Fibroblast of skin of left biceps (primary cell): Measurements from ENCODE around the gene CENPH.
"Not testable (repeated sequence)": the region's sequence is repeated elsewhere in the genome, so short reads cannot be mapped to it uniquely, and the experiment has no call there.

Experiments
- DNase-seq, 2 experiments: peaks; one replicate each; pipeline ENCODE4 v3.0.0-alpha.2; 2013; ENCODE audit warnings: low read depth in 2 of 2

Gene CENPH

DNA sequence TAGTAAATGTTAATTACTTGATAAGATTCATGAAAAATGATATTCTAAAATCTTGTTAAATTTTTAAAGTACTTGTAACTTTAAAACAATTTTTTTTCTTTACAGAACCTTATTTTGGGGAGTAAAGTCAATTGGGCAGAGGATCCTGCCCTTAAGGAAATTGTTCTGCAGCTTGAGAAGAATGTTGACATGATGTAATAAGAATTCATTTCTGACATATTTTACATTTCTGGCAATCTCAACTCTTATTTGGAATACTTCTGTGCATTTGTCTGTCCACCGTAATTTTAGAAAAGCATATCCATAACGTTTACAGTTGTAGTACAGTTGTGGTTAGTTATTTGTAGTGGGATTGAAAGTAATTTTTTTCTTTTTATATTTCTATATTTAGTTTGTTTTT lies 20.2 kb downstream of the CENPH start:
- no peak for DNase-seq

DNA sequence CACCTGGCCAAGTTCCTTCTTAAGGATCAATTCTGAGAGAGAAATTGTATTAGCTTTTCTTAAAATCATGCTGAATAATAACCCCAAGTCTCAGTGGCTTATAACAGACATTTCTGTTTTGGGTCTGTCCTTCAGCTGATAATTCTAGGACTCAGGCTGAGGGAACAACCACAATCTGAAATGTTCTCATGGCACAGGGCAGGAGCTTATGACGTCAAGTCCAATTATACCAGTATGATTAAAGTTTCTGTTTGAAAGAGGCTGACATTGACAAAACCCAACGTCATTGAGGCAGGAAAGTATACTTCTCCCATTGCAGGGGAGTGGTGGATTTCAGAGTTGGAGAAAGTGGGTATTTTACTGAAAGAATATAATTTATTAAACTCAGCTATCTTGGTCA lies 21.8 kb downstream of the CENPH start:
- no peak for DNase-seq

DNA sequence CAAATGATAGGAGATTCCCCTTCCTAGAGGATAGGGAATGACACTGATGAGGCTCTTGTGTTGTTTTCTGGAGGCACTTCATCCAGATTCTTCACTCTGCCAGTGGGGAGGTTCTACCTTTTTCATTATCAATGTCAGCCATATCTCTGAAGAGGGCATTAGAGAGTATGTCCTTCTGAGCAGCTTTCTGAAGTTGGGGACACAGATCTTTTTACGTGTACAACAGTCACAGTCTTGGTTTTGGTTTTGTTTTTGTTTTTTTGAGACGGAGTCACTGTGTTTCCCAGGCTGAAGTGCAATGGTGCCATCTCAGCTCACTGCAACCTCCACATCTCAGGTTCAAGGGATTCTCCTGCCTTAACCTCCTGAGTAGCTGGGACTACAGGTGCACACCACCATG lies 22.6 kb downstream of the CENPH start:
- DNase-seq: no peak

DNA sequence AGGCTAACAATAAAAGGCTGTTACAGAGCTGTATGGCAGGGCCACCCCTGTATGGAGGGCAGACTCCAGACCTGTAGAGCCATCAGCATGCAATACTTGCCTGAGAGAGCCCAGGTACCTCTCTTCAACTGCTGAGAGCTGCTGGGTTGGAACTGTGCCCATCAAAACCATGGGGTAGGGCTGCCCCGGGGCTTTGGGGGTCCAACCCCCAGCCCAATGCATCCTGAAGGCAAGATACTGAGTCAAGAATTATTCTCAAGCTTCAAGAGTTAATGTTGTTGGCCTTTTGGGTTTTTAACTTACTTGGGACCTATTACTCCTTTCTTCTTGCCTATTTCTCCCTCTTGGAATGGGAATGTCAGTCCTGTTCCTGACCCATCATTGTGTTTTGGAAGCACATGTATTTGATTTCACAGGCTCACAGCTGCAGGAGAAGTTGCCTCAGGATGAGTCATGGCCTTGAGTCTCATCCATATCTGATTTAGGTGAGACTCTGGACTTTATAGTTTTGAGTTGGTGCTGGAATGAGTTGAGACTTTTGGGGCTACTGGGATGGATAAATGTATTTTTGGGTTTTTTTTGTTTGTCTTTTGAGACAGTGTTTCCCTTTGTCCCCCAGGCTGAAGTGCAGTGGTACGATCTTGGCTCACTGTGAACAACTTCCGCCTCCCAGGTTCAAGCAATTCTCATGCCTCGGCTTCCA lies 24.3 kb downstream of the CENPH start:
- DNase-seq: peak in 1 of 2 experiments; percentile 40

DNA sequence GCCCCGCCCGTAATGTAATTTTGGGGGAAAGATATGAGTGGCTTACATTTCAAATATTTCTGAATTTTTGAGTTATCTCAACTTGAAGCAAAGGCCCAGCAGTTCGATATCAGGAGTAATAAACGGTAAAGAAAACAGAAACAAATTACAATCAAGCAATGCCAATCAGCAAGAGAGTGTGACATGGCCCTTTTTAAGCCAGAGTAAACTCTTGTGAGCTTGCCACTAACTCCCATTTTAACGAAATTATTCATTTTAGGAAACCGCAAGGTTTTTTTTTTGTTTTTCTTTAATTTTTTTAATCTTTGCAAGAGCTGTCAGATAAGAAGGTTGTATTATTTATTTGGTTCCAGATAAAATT lies 27.7 kb downstream of the CENPH start:
- DNase-seq: no peak

DNA sequence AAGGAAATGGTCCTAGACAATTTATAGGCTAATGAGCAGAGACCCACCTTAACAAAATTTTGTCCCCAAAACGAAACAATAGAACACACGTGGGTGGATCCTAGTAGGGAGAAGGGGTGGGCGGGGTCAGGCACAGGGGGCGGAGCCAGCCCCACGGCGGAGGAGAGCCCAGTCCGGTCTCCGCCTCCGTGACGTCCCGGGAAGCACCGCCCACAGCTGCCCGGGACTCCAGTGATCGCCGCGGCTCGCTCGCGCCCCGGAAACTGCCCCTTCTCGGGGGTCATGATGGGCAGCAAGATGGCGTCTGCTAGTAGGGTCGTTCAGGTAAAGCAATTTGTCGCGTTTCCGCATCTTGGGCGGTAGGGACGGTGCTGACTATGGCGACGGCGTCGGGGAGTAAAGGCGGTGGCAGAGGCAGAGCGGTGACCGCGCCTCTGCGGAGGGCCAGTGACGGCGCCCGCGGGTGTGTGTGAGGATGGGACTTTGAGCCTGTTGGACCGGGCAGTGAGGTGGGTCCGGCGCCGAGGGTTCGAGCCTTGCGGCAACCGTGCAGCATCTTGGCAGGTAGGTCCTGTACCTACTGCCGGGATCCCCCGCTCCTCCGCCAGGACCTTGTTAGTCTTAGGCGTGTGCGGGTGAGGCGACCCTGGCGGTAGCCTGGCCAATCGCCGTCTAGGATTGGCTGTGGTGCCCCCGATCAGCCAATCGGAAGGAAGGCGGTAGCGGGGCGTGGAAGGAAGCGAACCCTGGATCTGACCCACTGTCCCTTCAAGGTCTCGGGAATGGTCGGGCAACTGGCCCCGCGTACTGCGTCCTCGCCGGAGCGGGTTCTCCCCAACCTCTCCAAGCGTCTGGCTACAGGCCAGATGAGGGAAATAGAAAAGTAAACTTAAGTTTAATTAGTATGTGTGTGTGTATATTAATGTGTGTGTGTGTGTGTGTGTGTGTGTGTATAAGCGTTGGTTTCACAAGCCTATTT lies 28.5 kb downstream of the CENPH start:
- DNase-seq: peak; percentile 61 to 64

DNA sequence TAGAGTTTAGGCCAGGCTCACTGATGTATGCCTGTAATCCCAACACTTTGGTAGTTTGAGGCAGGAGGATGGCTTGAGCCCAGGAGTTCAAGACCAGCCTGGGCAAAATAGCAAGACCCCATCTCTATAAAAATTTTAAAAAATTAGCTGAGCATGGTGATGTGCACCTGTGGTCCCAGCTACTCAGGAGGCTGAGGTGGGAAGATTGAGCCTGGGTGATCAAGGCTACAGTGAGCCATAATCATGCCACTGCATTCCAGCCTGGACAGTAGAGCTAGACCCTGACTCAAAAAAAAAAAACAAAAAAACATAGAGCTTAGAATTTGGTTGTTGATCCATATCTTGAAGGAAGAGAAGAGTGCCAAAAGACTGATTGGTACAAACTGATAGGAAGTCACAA lies 30.6 kb downstream of the CENPH start:
- no peak for DNase-seq

DNA sequence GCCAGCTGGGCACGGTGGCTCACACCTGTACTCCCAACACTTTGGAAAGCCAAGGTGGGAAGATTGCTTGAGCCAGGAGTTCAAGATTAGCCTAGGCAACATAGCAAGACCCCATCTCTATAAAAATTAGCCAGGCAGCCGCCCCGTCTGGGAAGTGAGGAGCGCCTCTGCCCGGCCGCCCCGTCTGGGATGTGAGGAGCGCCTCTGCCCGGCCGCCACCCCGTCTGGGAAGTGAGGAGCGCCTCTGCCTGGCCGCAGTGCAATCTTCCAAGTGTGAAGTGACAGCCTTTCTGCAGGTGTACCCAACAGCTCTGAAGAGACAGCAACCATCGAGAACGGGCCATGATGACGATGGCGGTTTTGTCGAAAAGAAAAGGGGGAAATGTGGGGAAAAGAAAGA lies 31.0 kb downstream of the CENPH start:
- not testable (repeated sequence) for DNase-seq

DNA sequence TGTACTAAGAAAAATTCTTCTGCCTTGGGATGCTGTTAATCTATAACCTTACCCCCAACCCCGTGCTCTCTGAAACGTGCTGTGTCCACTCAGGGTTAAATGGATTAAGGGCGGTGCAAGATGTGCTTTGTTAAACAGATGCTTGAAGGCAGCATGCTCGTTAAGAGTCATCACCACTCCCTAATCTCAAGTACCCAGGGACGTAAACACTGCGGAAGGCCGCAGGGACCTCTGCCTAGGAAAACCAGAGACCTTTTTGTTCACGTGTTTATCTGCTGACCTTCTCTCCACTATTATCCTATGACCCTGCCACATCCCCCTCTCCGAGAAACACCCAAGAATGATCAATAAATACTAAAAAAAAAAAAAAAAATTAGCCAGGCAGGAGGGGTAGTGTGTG lies 31.4 kb downstream of the CENPH start:
- not testable (repeated sequence) for DNase-seq

DNA sequence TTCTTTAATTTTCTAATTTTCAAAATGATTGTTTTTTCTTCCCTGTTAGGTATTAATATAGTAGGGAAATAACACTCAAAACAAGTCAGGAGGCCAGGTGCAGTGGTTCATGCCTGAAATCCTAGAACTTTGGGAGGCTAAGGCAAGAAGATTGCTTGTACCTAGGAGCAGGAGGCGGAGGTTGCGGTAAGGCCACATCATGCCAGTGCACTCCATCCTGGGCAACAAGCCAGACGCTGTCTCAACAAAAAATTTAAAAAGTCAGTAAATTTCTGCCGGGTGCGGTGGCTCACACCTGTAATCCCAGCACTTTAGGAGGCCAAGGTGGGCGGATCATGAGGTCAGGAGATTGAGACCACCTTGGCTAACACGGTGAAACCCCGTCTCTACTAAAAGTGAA lies 35.1 kb downstream of the CENPH start:
- DNase-seq: no peak

DNA sequence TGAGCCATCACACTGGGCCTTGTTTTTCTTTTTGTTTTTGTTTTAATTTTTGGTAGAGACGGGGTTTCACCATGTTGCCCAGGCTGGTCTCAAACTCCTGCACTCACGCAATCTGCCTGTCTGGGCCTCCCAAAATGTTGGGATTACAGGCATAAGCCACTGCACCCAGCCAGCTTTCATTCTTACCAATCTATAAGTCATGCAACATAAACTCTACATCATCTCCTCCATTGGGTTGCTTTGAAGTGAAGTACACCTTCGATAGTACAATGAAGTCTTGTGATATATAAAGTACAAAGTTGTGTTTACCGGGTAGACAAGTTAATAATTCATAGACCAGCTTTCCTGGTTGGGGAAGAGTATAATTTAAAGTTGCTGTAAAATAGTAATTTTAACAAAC lies 36.5 kb downstream of the CENPH start:
- DNase-seq: no peak

DNA sequence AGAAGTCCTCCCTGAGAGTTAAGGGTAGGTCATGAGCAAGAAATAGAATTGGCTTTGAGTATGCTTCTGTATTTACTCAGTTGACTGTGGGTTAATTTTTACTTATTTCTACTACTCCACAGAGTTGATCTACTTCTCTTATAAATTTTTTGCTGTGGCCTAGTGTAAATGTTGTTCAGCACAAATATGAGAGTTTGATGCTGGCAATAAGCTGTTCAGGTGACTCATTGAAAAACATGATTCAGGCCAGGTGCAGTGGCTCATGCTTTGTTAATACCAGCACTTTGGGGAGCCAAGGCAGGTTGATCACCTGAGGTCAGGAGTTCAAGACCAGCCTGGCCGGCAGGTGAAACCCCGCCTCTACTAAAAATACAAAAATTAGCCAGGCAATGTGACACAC lies 40.8 kb downstream of the CENPH start:
- no peak for DNase-seq

DNA sequence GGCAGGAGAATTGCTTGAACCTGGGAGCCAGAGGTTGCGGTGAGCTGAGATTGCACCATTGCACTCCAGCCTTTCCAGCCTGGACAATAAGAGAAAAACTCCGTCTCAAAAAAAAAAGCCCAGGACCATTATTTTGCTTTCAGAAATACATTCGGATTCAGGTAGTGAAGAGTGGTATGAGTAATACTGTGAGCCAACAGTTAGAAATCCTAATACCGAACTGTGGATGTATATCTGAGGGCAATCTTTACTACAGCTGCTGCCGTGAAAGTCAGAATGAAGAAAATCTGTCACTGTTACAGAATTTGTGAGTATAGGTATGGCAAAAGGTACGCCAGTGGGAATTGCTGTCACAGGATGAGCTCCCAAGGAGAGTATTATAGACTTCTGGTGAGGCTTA lies 41.9 kb downstream of the CENPH start:
- no peak for DNase-seq

DNA sequence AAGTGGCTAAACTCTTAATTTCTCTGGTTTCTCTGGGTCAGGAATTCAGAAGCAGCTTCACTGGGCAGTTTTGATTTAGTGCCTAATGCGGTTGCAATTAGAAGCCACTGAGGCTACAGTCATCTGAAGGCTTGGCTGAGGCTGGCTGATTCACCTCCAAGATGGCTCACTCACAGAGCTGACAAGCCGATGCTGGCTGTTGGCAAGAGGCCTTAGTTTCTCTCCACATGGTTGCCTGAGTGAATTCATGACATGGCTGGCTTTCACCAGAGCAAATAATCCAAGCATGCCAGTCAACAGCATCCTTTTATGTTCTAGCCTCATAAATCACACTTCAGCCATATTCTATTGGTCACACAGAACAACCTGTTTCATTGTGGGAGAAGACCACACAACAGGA lies 42.5 kb downstream of the CENPH start:
- no peak for DNase-seq

DNA sequence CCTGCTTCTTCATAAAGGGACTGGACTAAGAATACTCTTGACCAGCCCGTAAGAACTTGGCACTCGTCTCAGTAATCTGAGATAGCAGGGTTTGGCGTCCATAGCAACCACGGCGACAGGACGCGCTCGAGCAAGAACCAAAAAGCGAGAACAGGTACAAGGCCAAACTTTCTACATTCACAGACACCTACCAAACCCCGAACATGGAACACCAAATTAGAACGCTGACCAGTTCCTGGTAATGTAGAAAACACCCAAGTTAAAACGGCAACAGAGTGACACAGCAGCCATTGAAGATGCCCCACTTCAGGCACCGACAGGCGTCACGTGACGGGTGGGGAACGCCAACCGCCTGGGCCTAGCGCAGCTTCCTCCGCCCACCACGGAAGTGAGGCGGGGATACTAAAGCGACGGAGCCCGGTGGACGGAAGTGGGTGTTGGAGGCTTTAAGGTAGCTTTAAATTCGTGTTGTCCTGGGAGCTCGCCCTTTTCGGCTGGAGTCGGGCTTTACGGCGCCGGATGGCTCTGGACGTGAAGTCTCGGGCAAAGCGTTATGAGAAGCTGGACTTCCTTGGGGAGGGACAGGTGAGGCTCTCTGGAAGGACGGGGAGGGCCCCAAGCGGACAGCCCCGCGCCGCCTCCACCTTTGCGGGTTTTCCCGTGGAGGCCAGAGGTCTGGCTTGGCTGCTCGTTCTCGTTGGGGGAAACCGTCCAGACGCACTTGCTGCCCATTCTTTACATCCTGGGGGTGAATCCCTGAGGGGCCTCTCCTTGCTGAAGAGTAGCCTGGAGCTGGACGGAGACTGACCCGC lies 45.3 kb downstream of the CENPH start, which contains the start of gene CDK7:
TSS of gene CDK7 (plus strand) at position 430 of the 812 bp plus-strand sequence. CDS start at position 520, 90 bp downstream.
- peak; percentile 62 to 70 for DNase-seq

DNA sequence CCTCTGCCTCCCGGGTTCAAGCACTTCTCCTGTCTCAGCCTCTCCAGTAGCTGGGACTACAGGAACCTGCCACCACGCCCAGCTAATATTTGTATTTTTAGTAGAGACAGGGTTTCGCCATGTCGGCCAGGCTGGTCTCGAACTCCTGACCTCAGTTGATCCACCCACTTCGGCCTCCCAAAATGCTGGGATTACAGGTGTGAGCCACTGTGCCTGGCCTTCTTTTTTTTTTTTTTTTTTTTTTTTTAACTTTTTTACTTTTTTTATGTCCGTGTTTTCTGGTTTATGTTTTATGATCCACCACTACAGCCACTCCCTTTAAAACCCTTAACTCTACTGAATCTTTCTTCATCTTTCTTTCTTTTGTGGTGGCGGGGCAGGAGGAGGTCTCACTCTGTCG lies 47.4 kb downstream of the CENPH start:
- DNase-seq: not testable (repeated sequence)

DNA sequence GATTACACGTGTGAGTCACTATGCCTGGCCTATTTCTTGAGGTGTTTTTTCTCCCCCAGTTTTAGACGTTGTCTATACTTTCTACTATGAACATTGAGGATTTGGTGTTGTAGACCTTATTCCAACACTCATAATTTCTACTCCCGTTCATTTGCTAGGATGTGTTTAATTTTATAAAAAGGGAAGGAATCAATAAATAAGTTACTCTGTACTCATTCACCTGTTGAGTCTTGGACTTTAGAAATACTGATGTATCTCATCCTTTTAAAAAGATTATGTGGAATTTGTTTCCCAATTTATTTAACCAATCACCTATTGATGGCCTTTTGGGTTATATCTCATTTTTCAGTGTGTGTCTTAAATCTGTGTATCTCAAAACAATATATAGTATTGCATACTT lies 48.5 kb downstream of the CENPH start:
- no peak for DNase-seq

DNA sequence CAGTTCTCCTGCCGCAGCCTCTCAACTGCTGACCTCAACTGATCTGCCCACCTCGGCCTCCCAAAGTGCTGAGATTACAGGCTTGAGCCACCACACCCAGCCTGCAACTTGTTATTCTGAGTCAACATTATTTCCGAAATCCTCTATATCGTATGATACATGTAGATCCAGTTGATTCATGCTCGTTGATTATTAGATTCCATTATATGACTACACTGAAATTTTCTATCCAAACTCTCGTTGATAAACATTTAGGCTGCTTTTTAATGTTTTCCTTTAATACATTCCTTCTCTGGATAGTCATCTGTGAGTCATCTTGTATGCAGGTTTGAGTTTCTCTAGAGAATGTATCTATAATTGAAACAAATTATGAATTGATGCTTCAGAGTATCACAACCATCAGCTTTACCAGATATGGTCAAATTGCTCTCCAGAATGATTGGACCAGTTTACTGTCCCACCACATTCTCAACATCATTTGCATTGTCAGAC lies 49.4 kb downstream of the CENPH start:
- DNase-seq: peak; percentile 89

DNA sequence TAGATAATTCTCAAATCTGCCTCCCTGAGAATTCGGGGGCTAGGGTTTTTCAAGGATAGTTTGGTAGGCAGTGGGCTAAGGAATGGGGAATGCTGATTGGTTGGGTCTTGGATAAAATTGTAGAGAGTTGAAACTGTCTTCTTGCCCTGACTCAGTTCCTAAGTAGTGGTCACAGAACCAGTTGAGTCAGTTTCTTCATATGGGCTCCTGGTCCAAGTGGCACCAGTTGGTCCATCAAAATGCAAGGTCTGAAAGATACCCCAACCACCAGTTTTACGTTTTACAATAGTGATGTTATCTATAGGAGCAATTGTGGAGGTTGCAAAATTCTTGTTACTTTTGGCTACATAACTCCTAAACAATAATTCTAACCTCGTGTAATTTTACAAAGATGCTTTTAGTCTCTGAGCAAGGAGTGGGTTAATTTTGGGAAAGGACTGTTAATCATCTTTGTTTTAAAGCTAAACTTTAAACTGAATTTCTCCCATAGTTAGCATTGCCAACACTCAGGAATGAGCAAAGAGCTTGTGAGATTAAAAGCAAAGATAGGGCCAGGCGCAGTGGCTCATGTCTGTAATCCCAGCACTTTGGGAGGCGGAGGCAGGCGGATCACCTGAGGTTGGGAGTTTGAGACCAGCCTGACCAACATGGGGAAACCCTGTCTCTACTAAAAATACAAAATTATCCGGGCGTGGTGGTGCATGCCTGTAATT lies 53.0 kb downstream of the CENPH start:
- no peak for DNase-seq

DNA sequence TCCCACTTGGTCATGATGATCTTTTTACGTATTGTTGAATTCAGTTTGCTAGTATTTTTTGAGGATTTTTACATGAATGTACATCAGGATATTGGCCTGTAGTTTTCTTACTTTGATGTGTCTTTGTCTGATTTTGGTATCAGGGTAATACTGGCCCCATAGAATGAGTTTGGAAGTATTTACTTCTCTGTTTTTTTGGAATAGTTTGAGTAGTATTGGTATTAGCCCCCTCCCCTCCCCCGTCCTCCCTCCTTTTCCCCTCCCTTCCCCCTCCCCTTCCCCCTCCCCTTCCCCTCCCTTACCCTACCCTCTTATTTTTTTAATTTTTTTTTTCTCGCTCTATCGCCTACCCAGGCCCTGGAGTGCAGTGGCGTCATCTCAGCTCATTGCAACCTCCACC lies 55.6 kb downstream of the CENPH start:
- no peak for DNase-seq

DNA sequence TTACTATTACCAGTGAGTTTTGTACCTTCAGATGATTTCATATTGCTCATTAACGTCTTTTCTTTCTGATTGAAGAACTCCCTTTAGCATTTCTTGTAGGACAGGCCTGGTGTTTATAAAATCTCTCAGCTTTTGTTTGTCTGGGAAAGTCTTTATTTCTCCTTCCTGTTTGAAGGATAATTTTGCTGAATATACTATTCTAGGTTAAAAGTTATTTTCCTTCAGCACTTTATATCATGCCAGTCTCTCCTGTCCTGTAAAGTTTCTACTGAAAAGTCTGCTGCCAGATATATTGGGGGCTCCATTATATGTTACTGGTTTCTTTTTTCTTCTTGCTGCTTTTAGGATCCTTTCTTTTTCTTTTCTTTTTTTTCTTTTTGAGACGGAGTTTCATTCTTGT lies 58.6 kb downstream of the CENPH start:
- no peak for DNase-seq
